HG03469 (cell line): ENCODE data around the gene SECTM1.
"Not testable (repeated sequence)": the region's sequence is repeated elsewhere in the genome, so short reads cannot be mapped to it uniquely, and the experiment has no call there.

ENCODE experiments used
- ATAC-seq: cut with Tn5 transposase; IDR thresholded peaks from one replicate; pipeline ENCODE4 v1.9.1; 2021; ENCODE audit warnings: mild to moderate bottlenecking, moderate library complexity, moderate number of reproducible peaks; ENCODE audit not compliant: unreplicated experiment

Gene SECTM1

GRCh38 chr17:82349287-82349701, 15.7 kb upstream of the SECTM1 start:
- no peak for ATAC-seq

DNA sequence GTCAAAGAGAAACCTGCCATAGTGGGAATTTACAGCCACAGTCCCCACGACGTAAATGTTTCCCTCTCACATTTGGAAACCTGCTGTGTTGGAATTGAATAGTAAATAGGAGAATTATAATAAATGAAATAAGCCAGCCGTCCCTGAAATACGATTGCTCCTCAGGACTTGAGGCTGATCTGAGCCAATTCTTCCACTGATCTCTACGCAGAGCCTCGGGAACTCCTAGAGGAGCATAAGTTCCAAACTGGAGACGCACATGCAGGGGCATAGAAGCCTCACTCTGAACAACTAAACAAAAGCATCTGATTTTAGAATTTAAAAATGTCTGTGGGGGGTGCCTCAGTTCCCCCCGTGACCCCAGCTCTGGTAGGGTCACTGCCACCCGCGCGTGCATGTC, 15.3 kb upstream of the SECTM1 start:
- ATAC-seq: no peak

DNA sequence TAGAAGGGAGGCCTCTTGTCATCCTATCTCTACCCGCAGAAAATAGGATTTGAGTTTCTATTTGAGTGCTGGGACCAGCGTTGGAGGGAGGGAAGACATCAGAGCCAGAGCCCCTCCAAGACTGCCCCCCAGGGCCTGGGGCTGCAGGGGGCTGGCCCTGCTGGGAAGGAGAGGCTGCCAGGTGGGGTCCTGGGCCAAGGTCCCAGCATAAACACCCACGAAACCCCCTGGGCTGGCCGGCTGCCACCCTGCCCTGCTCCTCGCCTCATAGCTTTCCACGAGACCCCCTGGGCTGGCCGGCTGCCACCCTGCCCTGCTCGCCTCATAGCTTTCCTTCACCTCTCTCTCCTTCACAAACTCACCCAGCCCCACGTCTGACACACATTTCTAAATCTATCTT, 14.9 kb upstream of the SECTM1 start:
- no peak for ATAC-seq

GRCh38 chr17:82347994-82348393, 14.4 kb upstream of the SECTM1 start:
- ATAC-seq: not testable (repeated sequence)

DNA sequence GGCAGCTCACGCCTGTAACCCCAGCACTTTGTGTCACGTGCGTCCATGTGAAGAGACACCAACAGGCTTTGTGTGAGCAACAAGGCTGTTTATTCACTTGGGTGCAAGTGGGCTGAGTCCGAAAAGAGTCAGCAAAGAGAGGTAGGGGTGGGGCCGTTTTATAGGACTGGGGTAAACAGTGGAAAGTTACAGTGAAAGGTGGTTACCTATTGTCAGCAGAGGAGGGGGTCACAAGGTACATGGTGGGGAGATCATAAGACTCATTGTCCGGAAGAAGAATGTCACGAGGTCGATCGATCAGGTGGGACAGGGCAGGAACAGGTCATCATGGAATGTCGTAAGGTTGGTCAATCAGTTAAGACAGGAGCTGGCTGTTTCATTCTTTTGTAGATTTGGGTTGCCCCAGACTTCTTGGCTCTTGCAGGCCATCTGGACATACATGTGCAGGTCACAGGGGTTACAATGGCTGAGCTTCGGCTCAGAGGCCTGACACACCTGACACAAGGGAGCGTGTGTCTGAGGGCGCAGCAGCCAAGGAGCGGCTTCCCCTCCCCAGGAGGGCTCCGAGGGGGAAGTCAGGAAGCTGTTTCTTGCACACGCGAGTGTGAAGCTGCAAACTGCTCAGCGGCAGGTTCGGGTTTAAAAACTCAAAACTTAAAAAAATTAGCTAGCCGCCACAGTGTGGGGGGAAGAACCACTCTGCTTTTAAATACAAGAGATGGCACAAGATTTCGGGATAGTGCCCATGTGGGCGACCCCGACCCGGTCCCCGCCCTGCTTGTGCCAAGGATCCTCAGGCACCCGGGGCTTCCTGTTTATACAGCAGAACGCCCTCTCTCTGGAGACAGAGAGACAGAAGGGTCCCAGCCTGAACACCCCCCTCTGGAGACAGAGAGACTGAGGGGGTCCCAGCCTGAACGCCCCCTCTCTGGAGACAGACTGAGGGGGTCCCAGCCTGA, 13.1 kb upstream of the SECTM1 start:
- no peak for ATAC-seq

DNA sequence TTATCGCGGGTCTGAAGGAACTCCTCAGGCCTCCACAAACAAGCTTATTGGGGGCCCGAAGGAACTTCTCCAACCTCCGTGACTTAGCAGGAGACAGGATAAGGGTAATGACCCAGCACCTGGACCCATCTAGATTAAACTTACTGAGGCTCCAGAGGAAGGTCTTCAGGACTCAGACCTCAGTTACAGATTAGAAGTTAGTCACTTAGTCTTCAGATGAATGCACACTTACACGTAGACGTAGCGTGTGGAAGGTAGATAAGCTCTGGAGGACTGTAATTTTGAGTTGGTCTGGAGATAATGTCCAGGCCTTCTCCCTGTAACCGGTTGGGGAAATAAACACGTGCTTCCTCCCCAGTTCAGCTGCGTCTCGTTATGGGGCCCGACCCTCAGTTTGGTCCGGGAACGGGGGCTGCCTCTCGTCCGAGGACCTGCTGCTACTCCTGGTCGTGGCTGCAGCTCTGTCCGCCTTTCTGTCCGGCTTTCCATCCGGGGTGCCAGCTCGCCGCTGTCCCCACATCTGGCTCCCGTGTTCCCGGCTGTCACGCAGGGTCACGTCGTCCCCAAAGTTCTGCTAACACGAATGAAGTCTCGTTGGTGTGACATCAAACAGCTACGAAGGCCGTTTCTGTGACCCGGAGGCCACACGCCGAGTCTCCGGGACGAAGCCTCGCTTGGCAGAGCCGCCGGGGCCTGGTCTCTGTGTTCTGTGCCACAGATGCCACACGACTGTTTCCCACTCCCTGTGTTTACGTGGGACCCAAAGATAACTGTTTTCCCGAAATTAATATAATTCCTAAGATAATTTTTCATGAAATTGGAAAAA, 11.8 kb upstream of the SECTM1 start:
- ATAC-seq: no peak

DNA sequence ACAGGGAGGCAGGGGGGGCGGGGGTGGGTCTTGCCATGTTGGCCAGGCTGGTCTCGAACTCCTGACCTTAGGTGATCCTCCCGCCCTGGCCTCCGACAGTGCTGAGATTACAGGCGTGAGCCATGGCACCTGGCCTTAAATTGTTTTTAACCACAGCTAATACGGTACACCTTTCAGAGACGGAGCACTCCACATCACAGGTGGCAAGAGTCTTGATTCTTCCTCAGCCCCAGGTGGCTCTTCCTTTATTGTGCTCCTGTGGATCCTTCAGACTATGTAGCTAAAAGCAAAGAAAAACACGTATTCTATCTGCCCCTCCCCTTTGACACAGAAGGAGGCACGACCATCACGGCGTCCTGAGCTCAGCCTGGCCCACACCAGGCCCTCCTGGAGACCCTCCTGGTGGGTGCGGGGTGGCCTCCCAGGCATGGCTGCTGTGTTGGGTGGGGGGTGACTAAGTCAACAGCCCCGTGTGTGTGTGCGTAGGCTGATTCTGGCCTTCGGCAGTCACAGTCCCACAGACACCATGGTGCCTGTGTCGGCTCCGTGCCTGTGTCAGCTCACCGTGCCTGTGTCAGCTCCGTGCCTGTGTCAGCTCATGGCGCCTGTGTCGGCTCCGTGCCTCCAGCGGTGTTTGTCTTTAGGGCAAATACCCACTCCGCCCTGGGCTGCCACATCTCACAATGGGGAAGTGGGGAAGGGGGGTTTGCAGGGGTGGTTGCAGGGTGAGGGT, 10.8 kb upstream of the SECTM1 start:
- ATAC-seq: no peak

DNA sequence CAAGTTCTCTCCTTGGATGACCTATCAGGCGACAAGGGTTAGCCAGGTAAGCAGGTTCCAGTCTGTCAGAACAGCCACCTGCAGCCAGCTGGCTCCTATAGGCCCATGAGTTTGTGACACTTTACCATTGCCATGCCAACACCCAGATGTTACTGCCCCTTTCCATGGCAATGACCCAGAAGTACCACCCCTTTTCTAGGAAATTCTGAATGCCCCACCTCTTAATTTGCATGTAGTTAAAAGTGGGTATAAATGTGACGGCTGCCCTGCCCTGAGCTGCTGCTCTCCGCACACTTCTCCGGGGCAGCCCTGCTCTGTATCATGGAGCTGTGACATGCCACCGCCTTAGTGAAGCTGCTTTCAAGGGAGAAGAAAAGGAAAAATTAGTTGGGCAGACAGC, 10.0 kb upstream of the SECTM1 start:
- no peak for ATAC-seq

DNA sequence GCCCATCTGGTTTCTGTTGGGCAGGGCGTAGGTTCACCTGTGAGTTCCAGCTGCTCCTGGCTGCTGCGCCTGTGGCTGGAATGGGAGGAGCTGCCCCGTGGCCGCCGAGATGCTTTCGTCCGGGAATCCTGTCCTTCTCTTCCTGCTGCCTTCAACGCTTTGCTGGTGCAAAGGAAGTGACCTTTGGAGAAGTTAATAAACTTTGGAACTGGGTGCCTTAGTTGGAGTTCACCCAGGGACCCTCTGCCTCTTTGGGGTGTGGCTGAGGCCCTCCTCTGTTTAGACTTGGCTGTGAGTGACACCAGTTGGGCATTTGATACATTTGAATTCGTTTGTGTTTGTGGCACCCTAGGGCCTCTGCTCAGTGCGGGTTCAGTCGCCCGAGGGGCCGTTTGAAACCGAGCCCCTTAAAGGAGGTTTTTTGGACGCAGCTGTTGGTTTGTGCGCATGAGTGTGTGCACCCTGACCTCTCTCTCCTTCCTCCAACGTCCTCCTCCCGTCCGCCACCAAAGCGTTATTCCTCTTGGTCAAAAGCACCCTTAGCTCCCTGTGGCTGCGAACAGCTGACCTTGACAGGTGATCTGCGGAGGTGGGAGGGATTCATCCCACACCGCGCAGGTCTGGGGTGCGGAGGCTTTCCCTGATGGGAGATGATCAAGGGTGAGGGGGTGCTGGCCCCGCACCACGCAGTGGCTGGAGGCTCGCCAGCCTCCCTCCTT, 9.0 kb upstream of the SECTM1 start:
- no peak for ATAC-seq

- ATAC-seq: no peak
Measured at GRCh38 chr17:82339634-82340580, 6.3 kb upstream of the SECTM1 start.

GRCh38 chr17:82338858-82339633, 5.5 kb upstream of the SECTM1 start:
- ATAC-seq: no peak

GRCh38 chr17:82334622-82335394, 1.2 kb upstream of the SECTM1 start:
- ATAC-seq: no peak

DNA sequence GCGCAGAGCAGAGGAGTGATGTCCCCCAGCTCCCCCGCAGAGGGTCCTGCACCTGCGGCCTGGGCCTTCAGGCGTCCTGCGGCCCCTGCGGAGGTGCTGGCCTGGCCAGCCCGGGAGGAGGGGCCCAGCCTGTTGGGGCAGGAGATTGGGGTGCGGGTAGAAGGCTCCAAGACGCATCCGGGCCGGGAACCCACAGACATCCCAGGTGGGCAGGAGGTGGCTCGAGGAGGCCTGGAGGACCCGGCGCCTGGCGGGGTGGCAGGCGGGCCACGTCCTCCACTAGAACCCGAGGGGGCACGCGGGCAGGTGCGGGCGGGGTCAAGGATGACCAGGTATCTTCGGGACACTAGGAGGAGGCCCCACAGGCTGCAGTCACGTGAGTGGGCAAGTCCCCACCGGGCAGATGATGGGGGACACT, 647 bp upstream of the SECTM1 start:
- no peak for ATAC-seq

GRCh38 chr17:82332669-82333278, 792 bp downstream of the SECTM1 start:
- ATAC-seq: no peak

- ATAC-seq: no peak
Measured at GRCh38 chr17:82331345-82331939, 2.1 kb downstream of the SECTM1 start.

DNA sequence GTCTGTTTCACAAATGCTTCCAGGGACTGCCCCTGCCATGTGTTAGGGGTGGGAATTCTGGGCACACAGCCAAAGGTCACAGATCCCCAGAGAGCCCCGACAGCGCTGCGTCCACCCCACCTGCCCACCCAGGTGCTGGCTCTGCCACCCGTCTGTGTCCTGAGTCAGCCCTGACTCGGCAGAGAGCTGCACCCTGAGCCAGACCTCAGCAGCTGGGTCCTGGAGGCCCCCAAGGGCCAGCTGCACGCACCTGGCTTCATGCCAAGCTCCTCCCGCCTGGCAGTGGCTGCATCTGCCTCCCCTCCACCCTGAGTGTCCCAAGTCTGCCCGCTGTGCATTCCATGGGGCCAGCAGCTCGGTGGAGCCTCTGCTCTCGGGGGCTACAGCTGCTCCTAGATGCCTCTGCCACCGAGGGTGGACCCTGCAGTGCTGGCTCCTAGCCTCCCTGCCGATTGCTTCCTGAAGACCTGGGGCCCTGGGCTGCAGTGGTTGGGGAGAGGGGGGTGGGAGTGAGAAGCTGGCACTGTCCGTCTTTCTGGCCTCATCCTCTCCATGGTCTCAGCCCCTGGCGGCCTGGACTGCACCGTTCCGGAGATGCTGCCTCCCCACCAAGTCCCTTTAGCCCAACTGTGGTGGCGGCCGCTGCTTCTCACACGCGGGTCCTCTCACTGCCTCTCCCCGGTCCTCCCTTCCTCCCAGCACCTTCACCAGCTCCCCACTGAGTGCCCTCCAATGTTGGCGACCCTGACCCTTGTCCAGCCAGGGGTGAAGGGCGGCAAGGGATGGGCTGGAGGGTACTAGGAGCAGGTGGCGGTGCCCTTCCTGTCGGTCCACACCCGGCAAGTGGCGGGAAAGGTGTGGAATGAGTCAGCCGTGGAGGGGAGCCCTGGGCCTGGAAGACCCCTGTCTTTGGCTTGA, 3.0 kb downstream of the SECTM1 start:
- no peak for ATAC-seq
